GM19240 (cell line): Measurements from ENCODE around the gene SORCS2.
"Not testable (repeated sequence)": the region's sequence is repeated elsewhere in the genome, so short reads cannot be mapped to it uniquely, and the experiment has no call there.

Experiments
- DNase-seq: peaks from one replicate; pipeline ENCODE4 v3.0.0; 2011; ENCODE audit warnings: low spot score; ENCODE audit not compliant: insufficient read length

The SORCS2 gene

DNA sequence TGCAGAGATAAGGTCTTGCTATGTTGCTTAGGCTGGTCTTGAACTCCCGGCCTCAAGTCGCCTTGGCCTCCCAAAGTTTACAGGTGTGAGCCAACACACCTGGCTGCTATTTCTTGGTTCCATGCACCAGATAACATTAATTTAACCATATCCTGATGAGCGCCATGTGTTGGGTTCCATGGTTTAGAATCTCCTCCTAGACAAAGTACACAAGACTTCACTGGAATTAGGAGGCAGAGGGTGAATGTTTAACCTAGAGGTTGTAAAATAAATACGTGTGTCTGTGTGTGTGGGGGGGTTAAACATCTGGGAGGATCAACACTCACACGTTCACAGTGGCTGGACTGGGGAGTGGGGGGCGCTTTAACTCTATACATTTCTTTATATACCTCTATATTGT is 32.4 kb upstream of the SORCS2 start:
- DNase-seq, result no peak

DNA sequence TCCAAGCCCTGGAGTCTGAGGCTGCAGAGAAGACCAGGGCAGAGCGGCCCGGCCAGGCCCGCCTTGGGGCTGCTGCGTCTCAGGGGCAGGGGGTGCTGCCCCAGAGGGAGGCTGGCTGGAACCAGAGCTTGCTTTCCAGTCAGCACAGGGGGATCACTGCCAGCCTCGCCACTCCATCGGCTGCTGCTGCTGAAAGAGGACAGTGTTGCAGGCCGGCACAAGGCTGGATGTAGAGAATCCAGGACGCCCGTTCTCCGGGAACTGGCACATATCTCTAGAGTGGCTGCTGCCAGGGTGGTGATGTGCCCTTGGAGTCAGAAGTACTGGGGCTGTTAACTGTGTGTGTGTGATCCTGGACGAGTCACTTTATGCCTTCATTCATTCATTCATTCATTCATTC is 31.9 kb upstream of the SORCS2 start:
- DNase-seq, result no peak

DNA sequence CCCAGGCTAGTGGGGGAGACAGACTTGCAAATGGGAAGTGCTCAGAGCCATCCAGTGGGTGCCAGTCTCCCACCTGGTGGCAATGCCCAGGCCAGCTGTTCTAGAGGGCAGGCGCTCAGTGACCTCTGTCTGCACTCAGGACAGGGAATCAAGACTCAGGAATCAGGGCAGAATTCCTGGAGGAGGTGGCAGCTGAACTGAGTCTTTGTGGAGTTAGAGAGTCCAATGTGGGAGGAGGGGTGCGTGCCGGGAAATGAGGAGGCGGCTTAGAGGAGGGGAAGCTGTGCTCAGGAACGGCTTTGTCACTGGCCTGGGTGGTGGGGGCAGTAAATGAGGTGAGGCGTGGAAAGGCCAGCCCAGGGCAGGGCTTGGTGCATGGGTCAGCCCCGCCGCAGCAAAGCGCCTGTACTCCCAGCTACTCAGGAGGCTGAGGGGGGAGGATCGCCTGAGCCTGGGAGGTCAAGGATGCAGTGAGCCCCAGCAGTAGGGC is 31.3 kb upstream of the SORCS2 start:
- DNase-seq, result no peak

DNA sequence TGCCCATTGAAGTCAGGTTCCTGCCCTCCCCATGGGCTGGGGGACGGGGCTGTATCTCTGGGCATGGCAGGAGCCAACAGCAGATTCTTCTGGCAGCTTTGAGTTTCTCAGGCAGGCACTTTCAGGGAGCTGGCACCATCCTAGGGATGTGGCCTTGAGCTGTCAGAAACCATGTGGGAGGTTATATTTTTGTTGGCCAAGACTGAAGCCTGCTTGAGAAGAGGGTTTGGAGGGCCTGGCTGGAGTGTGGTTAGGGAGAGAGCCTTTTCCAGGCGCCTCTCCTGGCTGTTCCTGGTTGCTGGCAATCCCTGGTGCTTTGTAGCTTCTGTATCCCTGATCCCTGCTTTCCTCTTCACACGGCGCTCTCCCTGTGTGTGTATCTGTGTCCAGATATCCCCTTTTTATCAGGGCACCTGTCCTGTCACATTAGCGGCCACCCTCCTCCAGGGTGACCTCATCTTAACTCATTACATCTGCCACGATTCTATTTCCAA is 30.6 kb upstream of the SORCS2 start:
- no peak for DNase-seq

DNA sequence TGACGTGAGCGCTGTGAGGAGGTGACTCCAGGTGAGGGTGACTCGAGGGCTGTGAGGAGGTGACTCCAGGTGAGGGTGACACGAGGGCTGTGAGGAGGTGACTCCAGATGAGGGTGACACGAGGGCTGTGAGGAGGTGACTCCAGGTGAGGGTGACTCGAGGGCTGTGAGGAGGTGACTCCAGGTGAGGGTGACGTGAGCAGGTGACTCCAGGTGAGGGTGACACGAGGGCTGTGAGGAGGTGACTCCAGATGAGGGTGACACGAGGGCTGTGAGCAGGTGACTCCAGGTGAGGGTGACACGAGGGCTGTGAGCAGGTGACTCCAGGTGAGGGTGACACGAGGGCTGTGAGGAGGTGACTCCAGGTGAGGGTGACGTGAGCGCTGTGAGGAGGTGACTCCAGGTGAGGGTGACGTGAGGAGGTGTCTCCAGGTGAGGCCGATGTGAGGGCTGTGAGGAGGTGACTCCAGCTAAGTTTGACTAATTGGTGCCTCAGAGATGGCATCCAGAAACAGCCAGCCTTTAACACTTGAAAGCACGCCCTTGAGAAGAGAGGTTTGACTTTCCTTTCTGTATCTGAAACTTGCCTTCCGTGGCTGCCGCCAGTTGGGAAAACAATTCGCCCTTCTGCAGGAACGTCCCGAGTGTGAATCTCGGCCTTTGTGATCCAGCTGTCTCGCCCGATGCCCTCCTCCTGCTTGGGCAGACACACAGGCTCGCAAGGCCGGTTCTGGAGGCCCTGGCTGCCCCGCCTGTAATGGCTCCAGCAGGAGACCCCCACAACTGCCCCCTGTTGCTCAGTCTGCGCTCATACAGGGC is 27.1 kb upstream of the SORCS2 start:
- DNase-seq, result not testable (repeated sequence)

DNA sequence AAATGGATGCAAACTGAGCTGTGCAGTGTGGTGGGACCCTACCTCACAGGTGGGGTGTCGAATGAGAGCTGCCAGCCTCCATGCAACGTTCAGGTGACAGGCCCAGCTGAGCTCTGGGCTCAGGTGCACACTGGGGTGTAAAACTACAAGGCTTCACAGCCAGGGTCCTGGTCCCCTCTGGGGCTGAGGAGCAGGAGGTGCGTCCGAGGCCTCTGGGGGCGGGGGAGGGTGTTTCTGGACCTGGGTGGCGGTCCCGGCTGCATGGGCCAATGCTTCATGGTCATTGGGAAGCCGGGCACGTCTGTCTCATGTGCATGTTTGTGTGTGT is 26.5 kb upstream of the SORCS2 start:
- no peak for DNase-seq

DNA sequence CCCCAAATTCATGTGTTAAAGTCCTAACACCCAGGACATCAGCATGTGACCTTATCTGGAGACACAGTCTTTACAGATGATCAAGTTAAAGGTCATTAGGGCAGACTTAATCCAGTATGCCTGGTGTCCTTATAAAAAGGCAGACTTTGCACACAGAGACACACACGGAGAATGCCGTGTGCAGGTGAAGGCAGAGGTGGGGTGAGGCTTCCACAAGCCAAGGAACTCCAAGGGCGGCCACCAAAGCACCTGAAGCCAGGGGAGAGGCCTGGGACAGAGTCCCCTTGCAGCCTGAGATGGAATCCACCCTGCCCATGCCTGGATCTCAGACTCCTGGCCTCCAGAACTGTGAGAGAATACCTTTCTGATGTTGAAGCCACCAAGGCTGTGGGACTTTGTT is 26.1 kb upstream of the SORCS2 start:
- DNase-seq, result no peak

DNA sequence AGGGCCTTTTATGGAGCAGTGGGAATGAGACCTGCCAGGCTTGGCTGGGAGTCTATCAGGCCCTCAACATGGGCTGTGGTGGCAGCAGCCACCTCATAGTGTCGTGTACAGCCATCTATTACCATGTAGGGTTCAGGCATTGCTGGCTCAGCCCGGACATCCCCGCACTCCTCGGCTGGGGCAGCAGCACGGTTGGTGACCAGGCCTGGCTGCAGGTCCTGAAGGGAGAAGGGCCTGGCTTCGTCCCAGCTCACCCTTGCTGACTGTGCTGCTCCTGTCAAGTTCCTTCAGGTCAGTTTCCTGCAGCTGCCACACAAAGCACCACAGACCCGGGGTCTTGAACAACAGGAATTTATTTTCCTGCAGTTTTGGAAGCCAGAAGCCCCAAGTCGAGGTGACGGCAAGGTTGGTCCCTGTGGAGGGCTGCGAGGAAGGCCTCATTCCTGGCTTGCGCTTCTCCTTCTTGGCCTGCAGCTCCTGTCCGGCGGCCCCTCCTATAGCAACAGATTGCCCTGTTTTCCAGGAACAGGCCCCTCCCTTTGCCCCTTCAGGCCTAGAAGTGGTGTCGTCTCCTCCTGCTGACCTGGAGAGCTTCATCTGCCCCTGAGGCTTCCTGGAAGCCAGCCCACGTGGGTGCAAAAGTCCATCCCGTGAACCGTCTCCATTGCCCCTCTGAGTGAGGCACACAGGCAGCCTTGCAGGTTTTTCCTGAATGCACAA is 25.2 kb upstream of the SORCS2 start:
- DNase-seq, result no peak

DNA sequence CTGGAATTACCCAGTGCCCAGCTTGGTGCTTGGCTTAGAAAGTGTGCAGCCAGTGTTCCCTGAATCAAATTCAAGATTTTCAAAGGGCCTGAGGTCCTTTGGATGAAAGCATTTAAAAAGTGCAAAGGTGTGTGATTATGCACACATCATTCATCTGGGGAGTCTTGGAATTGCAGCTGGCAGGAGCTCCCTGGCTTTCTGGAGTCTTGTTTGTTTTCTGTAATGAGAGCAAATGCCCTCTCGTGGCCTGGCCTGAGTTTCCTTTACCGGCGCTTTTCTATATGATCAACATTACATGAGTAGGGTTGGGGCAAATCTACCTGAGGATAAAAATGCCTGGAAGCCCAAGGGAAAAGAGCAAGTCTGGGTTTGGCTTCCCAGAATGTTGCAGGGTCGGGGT is 24.6 kb upstream of the SORCS2 start:
- DNase-seq, result no peak

DNA sequence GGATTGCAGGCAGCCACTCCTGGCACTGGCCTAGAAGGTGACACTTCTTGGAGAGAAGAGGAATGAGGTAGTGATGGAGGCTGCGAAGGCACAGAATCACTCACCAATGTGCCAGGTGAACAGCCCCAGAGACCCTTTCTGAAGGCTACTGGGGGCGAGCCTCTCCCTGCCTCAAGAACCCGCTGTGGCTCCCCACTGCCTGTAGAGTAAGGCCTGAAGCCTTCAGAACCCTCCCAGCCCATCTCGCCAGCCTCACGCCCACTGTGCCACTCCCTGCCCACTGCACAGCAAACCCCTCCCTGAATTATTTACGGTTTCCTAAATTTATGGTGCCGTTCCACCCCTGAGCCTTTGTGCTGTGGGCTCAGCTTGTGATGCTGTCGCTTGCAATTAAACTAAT is 24.2 kb upstream of the SORCS2 start:
- DNase-seq, result no peak

DNA sequence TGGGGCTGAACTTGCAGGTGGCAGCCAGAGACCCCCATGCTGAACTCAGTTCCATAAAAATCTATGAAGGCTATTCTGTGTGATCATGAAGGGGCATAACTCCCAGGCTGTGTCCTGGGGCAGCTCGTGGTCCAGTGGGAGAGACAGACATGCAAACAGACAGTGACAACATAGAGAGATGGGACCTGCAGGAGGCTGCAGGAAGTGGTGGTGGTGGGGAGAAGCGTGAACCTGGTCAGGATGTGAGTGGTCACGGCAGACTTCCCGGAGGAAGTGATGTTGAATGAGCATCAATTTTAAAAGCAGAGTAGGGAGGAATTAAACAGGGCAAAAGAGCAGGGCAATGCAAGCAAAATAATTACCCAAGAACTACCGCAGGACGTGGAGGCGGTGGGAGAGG is 23.2 kb upstream of the SORCS2 start:
- no peak for DNase-seq

DNA sequence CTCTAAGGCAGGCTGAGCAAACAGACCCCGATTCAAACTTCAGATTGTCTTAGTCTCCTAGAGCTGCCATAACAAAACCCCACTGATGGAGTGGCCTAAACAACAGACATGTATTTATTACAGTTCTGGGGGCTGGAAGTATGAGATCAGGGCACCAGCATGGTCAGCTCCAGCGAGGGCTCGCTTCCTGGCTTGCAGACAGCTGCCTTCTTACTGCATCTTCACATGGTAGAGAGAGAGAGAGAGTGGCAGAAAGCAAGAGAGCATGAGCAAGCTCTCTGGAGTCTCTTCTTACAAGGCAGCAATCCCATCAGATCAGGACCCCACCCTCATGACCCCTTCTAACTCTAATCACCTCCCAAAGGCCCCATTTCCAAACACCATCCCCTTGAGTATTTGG is 22.3 kb upstream of the SORCS2 start:
- DNase-seq, result no peak

DNA sequence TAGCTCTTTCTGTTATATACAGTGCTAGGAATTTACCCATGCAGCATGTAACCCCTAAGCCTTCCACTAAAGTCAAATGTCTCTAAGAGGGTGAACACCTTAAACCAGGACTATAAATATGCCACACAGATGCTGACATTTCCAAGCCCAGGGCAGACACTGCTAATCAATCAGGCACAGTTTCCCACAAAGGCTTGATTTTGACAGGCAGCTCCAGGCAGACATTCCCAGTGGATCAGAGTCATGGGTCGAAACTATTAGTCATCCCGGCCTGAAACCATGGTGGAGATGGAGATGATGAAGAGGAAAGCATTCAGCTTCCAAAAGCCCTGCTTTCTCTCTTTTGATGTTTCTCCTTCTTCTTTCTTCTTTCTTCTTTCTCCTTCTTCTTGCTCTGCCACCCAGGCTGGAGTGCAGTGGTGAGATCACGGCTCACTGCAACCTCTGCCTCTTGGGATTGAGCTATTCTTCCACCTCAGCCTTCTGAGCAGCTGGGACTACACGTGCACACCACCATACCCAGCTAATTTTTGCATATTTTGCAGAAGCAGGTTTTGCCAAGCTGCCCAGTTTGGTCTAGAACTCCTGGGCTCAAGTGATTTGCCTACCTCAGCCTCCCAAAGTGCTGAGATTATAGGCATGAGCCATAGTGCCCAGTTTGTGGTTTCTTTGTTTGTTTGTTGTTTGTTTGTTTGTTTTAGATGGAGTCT is 21.0 kb upstream of the SORCS2 start:
- DNase-seq, result no peak

DNA sequence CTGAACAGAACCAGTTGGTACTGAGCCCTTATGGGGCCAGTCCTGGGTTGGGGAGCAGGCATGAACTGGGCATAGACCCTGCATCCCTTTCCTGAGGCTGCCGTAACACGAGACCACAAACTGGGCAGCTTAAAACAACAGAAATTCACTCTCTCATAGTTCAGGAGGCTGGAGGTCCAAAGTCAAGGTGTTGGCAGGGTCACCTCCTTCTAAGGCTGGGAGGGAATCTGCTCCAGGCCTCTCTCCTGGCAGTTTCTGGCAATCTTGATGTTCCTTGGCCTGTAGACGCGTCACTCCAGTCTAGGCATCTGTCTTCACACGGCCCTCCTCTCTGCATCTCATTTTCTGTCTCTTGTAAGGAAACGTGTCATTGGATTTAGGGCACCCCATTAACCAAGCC is 19.8 kb upstream of the SORCS2 start:
- no peak for DNase-seq

DNA sequence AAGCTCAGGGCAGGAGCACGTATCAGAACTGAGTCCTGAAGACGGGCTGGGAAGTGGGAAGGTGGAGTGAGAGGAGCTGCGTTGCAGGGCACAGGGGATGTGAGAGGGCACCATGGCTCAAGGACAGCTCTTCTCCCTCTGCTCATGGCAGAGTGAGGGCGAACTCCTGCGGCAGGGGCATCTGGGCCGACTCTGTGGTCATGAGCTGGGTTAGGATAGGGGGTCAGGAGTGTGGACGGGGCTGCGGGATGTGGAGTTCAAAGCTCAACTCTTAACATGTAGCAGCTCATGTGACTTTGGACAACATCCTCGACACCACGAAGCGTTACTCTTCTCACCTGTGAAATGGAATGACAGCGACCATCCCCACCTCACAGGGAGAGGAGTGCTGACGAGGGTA is 19.4 kb upstream of the SORCS2 start:
- DNase-seq, result no peak

DNA sequence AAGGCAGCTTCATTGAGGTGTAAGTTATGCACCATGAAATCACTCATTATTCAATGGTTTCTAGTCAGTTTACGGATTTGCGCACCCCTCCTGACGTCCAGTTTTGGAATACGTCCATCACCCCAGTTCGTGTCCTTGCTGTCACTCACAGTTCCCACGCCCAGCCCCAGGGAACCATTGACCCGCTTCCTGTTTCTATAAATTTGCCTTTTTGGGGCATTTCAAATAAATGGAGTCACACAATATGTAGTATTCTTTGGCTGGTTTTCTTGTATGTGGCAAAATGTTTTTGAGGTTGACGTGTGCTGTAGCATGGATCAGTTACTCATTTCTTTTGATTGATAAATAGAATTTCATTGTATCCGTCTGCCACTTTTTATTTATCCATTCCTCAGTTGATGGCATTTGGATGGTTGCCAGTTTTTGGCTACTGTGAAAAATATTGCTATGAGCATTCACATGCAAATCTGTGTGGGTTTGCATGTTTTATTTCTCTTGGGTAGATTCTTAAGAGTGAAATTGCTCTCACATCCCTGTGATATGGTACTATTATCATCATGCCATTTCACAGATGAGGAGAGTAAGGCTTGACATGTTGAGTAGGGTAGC is 18.4 kb upstream of the SORCS2 start:
- no peak for DNase-seq

DNA sequence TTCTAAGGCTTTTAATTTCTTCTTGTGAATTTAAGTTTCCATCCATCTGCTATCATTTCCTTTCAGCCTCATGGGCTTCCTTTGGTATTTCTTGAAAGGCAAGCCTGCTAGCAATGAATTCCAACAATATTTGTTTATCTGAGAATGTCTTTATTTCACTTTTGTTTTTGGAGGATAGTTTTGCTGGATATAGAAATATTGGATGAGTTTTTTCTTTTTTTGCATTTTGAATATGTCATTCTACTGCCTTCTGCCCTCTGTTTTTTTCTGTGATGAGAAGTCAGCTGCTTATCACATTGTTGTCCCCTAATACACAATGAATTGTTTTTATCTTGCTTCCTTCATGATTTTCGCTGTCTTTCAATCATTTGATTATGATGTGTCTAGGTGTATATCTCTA is 13.2 kb upstream of the SORCS2 start:
- DNase-seq, result no peak

DNA sequence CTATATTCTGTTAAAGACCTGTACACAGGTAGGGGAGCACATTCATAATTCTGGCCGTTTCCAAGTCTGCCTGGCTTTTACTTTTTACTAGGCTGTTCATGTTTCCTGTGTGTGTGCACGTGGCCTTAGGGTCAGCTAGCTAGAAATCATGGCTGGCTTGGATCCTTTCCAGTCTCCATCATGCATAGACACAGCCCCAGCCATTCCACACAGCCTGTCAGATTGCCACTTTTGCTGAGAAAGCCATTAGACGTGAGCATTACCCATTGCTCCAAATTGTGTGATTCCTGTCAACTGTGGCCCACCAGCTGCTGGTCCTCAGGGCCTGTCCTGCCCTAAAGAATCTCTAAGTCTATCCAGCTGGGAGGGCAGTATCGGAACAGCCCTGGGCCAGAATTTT is 11.4 kb upstream of the SORCS2 start:
- no peak for DNase-seq

DNA sequence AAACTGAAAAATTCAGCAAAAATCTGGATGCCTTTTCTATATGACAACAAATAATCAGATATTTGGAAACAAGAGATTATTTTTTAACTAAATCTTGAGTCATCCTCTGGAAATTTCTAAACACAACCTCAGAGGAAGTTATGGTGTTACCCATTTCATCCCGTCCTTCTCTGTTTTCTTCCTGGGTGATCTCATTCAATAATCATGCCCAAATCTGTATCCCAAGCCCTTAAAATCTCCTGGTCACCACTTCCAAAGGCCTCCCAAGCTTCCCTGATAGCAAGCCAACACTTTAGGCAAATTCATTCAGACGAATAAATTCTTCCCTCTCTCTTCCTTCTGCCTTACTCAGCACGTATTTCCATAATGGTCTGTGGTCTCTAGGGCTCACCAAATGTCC is 9.7 kb upstream of the SORCS2 start:
- DNase-seq, result no peak

DNA sequence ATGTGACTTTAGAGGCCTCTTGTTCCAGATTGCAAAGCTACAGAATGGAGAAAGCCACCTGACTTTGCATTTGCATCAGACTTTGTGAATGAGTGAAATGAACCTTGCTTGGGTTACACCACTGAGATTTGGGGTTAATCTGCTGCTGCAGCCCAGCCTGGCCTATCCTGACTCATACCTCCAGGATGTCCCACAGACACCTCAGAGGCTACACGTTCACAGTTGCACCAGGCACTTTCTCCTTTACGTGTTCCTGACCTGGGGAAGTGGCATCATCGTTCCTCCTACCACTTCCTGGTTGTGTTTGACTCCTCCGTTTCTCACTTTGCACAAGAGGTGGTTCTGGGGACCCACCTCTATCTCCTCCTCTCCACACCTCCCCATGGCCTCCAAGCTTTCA is 9.2 kb upstream of the SORCS2 start:
- DNase-seq, result no peak

DNA sequence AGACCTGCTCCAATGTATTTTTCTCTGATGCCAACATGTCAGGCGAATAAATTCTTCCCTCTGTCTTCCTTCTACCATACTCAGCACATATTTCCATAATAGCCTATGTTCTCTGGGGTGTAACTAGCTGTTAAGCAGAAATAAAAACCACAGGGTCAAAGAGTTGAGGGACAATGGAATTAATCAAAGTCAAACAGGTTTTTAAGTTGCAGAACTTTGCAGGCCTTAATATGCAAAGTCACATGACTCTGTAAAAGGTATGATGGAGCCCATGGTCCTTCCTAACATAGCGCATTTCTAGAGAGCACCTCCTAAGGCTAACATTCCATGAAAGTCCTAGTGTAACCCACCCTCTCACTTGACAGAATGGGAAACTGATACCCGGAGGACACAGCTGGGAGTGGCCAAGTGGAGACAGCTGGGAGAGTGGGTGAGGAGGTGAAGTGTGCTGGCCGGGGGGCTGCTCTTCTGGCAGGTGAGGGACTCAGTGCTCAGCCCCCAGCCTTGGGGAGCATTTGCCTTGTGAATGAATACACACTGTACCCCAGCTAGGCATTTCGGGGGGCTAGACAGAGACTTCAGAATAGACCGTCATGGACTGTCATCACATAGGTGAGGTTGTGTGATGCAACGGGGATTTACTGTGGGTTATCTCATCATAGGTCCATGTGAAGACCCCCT is 8.4 kb upstream of the SORCS2 start:
- DNase-seq, result no peak
